Stimulated activated CD4-positive, alpha-beta T cell treated with anti-CD3 and anti-CD28 coated beads, TNF-alpha, amount 100 ng/mL, for 4 hours (primary cell): ENCODE measurements around the gene NCOA6.
"Not testable (repeated sequence)": the region's sequence is repeated elsewhere in the genome, so short reads cannot be mapped to it uniquely, and the experiment has no call there.

Experiments
- DNase-seq, 3 experiments: peaks; one replicate each; pipeline ENCODE4 v3.0.0-alpha.2; 2020; ENCODE audit warnings: low read depth in 3 of 3

NCOA6 gene

DNA sequence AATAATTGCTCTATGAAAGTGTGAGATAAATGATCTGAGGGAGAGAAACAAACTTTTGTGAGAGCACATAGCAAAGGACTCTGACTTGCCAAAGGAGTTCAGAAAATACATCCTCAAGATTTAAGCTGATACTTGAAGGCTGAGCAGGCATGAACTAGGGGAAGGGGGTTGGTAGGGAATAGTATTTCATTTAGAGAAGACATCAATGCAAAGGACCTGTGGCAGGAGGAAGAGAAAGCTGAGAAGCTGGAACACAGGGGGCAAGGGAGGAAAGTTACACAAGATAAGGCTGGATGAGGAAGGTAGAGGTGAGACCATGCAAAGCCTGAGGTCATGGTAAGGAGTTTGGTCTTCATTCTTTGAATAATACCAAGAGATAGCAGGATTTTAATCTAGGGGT lies 50.6 kb downstream of the NCOA6 start:
- no peak for DNase-seq

DNA sequence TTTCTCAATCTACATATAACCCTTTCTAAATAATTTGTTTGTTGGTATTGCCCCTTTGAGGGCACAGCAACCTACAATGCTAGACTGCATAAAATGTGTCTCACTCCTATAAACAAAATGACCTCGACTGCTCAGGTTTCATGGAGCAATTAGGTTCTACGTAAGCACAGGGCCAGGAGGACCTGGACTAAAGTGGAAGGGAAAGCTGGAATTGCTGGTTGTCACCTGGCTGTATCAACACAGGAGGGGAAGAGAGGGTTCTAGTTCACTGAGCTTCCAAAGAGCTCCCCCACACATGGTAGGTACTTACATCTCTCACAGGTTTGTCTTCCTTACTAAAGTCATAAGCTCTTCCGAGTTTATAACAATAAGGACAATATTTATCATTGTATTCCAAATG lies 51.0 kb downstream of the NCOA6 start:
- DNase-seq: no peak

DNA sequence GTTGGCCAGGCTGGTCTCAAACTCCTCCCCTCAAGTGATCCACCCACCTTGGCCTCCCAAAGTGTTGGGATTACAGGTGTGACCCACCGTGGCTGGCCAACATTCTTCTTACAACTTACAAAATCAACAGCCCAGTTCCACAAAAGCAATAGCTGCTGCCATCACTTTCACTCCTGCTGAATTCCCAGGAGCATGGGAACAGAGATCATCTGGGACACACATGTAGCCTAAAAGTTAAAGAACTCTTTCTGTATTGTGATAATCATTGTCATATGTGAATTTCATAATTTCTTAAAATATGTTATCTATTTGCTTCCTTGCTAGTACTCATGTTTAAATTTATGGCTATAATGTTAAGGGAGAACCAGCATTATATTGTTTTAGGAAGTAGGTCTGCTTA lies 51.7 kb downstream of the NCOA6 start:
- no peak for DNase-seq

DNA sequence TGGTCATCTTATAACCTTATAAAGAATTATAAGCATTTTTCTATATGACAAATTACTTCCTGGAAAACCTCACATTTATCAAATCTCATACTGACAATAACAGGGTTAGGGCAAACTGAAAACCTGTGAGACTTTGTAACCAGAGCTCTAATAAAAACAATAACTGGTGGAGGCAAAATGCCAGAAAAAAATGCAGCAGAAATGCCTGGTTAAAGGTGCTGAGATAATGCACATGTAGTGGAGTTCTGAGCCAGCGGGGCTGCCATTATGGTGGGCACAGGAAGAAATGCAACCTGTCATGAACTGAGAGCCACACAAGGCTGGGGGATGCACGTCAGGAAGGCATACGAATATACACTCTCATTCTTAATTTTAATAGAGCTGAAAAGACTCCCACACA lies 53.0 kb downstream of the NCOA6 start:
- no peak for DNase-seq

DNA sequence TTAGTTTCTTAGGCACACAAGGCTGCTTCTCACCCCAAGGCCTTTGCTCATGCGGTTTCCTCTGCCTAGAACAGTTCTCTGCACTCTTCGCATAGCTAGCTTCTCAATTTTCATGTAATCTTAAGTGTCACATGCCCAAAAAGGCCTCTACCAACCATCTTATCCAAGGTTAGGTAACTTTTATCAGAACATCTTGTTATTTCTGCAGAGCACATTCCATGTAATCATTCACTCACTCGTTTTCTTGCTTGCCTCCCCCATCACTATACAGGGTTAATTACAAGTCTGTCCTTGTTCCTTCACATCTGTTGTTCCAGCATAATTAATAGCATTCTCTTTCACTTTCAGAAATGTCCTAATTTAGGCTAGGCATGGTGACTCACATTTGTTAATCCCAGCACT lies 53.8 kb downstream of the NCOA6 start:
- DNase-seq: no peak

DNA sequence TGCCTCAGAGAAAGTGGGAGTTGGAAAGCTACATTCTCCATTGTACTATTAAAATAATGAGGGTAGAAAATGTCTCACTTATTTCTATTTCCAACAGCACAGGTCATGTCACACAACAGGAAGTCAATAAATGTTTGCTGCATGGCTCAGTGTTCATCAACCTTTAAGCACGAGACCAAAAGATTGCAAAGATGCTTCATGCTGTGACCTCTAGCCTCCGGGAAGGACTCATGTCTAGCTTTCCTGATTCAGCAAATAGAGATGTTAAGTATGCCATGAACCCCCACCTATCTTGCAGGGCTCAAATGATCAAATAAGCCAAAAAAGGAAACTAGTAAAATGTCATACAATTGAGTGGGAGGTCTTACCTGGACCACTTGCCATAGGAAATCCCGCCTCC lies 57.4 kb downstream of the NCOA6 start:
- no peak for DNase-seq

DNA sequence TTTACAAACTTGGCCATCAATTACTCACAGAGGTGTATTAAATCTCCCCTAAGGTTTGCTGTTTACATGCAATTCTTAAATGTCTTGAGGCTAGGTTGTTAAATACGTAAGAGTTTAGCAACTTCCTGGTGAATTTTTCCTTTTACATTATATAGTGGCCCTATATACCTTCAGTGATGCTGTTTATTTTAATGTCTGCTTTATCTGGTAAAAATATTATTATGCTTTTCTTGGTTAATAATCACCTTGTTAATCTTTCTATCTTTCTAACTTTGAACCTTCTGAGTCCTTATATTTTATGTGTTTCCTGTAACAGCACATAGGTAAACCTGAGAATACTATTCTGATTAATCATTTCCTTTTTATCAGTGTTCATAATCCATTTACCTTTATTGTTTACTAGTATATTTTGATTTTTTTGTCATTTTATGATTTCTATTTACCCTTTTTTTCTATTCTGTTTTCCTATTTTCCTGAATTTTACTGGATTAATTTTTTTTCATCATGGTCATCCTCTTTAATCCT lies 63.4 kb downstream of the NCOA6 start:
- DNase-seq: no peak

DNA sequence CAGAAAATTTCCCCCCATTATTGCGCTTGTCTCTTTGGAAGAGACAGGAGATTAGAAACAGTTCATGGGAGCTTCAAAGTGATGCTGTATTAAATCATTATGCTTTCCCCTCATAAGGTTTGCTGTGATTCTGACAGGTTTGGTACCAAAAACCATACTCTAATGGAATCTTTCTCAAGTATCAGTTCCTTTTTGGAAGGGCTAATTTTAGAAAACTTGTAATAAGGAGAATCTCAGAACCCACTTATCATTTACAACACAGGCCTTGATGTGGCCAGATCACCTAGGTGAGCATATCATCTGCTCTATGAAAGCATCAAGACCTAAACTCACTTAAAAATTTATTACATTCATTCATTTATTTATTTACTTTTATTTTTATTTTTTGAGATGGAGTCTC lies 70.1 kb downstream of the NCOA6 start:
- no peak for DNase-seq

DNA sequence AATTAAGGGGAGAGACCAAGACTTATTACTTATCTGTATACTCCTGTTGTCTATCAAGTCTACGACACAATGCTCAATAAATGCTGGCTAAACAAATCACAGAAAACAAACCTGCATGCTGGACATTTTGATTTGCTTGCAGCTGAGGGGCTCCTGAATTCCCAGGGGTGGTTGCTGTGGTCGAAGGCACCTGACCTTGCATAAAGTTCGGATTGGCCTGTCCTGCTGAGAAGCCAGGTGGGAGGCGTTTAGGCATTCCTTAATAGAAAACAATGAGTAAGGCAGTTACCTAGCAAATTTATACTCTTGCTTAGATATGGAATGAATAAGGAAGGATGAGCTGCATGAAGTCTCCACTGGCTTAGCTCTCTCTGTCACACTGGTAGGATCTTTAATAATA lies 70.8 kb downstream of the NCOA6 start:
- DNase-seq: no peak

DNA sequence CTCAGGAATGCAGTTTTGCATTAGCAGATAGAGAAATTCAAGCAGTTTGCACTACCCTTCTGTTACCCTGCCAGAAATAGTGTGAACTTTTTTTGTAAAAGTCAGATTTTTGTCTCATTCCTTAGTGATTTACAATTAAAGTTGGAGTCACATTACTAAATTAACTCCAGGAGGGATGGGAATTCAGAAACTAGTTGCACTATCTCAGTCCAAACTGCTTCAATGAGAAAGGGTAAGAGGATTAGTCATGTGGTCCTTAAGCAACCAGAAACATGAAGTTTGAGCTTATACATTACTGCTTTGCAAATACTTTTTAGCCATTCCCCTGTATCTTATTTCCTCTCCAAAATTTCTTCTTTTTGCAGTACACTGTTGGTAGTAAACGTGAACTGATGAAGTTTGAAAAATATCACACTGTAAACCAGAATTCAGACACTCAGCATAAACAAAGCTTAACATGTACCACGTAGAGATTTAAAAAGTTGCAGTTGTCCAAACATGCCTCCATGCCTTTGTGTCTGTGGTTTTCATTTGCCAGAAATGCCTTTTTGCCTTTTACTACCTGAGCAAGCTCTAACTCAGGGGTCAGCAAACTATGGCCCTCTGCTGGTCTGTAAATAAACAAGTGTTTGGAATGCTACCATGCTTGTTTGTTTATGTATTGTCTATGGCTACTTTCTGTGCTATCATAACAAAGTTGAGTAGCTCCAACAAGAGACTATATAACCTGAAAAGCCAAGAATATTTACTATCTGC lies 71.6 kb downstream of the NCOA6 start:
- no peak for DNase-seq

DNA sequence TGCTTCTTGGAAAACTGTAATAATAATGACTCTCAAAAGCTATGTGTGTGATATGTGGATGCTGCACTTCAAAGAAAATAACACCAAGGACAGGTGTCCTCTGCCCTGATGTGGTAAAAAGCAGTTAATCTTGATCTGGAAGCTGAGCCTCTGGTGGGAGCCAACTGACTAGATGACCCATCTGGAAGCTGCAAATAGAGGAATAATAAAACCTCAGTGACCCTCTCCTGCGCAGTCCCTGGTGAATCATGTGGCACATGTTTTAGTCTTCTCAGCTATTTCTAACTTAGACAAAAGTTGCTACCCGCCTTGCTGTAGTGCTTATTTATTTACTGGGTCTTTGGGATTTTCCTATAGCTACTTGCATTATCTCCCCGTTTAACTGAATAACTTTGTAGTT lies 74.0 kb downstream of the NCOA6 start:
- DNase-seq: no peak

DNA sequence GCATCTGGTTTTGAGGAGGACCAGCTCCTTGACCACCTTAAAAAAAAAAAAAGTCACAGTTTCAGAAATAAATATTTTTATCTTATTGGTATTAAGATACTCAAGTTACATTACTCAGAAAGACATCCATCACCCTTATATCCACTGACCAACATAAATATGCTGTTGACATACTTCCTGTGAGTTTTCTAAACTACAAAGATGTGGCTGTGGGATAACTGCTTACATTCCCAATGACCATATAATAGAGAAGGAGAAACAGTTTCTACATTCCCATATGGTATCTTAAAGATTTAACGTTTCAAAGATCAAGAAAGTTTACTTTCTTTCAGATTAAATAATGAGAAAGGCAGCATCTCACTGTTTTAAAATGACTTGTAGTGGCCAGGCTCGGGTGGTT lies 75.0 kb downstream of the NCOA6 start:
- DNase-seq: no peak

DNA sequence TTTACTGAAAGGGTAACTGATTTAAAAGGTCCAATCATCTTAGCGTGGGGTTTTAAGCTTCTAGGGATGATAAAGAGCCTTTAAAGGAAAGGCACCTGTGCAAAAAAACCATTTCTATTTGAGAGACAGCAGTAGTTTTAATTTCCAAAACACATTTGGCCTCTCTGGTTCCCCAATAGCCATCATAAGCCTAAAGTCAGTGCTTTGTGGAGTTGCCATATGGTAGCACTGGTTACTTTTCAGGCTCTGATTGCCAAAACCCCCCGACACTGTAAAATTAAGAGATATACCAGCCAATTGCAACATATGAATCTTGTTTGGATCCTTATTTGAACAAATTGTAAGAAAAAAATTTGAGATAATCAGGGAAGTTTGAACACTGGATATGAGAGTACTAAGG lies 76.7 kb downstream of the NCOA6 start:
- no peak for DNase-seq

DNA sequence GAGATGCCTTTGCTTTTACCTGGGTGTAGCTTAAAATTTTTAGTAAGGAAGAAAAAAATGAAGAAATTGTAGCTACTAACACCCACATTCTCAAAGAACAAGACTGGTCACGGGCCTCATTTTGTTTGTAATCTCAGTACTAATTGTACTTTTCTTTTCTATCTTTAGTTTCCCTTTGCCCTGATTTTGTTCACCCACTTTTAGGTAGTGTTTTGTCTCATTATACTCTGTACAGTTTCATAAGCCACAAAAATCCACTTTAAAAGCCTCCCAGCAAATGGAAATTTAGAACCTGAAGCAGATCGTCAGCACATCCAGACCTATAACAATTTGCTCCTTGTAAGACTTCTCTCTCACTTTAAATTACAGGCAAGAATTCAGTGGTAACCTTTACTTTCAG lies 78.0 kb downstream of the NCOA6 start:
- no peak for DNase-seq

DNA sequence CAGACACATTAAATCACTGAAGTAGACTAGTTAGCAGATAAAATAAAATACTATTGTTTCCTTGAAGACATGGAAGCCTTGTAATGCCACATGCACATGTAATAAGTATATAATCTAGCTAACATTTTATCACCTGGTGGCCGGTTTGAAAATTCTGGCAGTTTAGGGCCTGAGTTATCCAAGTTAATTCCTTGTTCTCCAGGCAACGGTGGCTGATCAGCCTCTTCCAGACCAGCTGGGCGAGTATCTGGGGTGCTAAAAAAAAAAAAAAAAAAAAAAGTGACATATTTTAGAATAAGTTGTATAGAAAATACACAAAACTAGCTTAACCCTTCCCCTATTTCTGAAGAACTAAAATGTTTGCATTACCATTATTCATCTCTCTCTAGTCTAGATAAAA lies 78.8 kb downstream of the NCOA6 start:
- no peak for DNase-seq

DNA sequence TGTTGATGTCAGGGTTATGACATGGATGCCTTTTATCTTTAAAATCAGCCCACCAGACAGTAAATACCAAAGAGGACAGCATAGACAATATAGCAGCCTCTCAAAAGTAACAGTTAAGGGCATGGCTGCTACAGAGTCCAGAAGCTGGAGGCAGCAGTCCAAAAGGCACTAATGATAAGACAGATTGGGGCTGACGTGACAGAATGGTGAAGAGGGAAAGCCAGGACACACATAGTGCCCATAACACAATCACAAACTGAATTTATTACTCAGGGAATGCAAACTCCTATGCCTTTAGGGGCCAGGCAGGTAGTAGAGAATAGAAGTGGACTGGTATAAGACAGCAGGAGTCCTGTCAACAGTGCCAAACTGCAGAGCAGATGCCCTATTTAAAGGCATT lies 80.6 kb downstream of the NCOA6 start:
- DNase-seq: no peak

DNA sequence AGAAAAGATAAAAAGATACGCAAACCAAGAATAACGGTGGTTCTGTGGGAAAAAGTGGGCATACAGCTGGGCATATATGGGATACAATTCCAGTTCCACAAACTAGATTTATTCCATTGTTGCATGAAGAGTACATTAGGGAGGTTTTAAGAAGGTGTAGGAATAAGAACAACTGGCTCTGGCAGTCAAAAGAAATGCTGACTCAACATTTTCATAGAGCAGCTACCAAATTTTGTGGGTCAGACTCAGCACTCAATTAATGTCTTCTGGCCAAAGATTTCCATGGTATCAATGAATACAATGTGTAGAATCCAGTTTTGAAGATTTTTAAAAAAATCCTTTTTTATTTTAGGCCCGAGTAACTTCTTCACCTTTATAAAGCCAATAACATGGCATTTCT lies 81.1 kb downstream of the NCOA6 start:
- DNase-seq: no peak

DNA sequence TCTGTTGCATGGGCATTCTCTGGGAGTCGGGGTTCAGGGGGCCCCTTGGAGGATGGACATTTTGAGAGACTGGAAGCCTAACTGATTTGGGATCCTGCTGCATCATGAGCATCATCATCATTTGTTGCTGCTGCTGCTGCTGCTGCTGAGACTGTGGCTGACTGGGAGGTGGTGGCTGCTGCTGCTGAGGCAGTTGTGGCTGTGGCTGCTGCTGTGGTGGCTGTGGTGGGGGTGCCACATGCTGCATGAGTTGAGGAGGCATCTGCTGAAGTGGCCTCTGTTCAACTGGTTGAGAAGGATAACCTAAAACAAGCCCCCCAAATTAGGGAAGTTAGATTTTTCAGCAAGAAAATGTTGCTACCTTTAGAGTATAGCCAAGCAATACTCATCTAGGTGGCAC lies 82.4 kb downstream of the NCOA6 start:
- DNase-seq: no peak

DNA sequence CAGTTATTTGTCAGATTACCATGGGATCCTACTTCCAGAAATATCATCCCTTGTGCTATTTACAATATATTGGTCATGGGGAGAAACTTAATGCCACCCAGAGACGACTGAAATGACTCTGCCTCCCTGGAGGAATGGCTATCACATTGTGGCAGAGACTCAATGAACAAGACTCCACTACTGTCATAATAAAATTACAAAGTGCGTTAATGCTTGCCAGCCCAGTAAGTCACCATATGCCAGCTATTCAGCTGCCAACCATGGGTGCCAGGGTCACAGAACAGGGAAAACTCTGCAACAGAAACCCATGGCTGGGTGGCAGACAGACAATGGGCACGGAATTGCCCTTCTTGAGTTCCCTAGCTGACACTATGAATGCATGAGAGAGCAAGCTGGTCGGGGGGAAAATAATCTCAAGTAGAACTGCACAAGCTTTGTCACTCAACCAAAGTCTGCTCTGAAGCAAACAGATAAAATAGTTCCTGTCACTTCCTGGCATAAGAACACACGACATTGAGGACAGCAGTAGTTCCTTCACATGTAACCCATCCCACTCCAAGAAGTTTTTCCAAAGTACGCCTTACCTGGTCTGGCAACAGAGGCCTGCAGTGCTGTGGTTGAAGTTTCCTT lies 89.2 kb downstream of the NCOA6 start:
- DNase-seq: no peak

DNA sequence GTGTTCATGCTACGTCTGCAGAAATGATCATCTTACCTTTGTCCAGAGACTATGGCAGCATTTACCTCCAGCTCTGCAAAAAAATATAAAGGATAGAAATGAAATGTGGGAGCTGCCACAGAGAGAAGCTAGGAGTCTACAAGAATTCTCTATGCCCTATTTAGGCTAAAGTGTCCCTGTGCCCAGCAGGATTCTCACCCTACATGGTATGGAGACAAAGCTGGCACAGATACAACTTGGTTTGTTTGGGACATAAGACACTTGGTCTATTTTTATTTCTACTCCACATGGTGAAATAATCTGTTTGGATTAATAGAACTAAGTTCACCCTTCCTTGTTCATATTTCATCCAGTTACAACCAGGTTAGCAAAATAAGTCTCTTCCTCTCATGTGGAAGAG lies 92.9 kb downstream of the NCOA6 start:
- DNase-seq: no peak

DNA sequence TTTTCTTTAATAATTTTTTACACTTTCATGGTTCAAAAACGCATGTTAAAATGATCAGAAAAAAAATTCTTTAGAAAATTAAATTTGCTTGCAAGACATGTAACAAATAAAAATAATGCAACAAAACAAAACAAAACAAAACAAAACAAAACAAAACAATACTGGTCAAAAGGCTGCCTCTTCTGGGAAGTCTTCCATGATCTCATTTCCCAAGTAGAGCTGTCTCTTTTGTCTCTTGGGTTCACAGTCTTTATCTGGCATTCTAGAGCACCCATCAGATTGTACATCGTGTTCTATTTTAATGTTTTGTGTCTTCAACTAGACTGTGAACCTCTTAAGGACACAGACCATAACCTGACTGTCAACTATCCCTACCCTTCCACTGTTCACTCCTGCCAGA lies 96.0 kb downstream of the NCOA6 start:
- no peak for DNase-seq

DNA sequence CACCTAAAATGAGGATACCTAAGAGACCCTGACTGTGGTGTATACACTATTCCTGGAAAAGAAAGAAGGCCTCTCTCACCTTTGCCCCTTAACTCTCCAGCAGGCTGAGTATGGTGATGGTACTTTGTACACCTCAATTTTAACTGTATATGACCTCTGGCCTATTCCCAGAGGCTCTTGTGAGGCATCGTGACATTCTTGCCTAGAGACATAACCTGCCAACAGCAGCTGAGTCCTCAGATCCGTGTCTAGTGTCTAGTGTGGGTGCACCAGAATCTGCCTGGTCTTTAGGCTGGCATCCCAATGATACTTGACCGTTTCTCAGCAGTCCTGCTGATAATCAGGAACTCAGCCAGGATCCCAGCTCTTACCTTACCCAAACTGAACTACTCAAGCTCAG lies 101.3 kb downstream of the NCOA6 start:
- DNase-seq: no peak

DNA sequence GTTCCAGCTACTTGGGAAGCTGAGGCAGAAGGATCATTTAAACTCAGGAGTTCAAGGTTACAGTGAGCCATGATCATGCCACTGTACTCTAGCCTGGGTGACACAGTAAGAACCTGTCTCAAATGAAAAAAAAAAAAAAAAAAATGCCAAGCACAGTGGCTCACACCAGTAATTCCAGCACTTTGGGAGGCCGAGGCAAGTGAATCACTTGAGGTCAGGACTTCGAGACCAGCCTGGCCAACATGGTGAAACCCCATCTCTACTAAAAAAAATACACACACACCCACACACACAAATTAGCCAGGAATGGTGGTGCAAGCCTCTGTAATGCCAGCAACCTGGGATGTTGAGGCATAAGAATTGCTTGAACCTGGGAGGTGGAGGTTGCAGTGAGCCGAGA lies 102.9 kb downstream of the NCOA6 start:
- not testable (repeated sequence) for DNase-seq

DNA sequence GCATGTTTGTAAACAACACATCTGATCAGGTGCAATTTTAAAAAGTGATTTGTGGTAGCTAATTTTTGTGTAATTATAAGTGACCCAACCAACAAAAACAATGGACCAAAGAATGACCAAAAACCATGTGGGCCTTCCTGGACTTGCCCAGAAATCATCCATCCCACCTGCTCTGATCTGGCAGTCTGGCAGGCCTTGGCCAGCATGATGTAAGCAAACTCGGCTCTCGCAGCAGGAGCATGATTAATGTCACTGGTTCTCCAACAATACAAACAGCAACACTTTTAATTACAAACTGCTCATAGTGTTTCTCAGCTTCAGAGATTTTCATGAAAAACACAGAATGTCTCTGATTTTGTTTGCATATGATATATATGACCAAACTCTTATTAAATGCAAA lies 105.2 kb downstream of the NCOA6 start:
- DNase-seq: no peak
